ENCODE results near the gene RPGRIP1L.
"Not testable (repeated sequence)": the region's sequence is repeated elsewhere in the genome, so short reads cannot be mapped to it uniquely, and the experiment has no call there.

The RPGRIP1L gene

GRCh38 chr16:53711390-53711789 is 7.7 kb upstream of the RPGRIP1L start:
- DNase-seq = no peak

- no peak for DNase-seq
These were observed 4.8 kb upstream of the RPGRIP1L start for GRCh38 chr16:53708490-53708889.

DNA sequence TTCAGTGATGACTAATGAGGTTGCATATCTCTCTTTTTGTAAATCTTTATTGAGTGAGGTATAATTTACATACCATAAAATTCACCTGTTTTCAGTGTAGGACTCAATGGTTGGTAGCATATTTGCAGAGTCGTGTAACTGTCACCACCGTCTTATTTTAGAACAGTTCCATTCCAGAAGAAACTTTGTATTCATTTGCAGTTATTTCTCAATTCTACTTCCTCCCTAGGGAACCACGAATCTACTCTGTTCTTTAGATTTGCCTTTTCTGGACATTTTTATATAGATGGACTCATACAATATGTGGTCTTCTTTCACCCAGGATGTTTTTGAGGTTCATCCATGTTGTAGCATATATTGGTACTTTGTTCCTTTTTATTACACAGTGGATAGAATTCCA is 4.0 kb upstream of the RPGRIP1L start:
- DNase-seq = no peak

DNA sequence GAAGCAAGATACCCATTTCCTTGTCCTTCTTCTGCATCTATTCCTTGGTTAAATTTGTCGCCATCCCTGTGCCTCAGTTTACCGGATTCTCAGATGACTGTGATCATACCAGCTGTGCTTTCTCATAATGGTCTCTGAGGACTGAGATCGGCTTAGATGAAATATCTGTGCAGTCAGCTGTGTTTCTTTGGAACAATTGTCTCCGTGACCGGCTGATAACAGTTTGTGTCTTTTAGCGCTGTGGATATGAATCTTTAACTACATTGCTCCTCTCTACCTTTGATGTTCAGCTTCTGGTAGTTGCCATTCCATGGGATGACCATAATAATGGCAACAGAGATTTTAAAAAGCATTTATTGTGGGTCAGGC is 770 bp upstream of the RPGRIP1L start:
- DNase-seq = no peak

DNA sequence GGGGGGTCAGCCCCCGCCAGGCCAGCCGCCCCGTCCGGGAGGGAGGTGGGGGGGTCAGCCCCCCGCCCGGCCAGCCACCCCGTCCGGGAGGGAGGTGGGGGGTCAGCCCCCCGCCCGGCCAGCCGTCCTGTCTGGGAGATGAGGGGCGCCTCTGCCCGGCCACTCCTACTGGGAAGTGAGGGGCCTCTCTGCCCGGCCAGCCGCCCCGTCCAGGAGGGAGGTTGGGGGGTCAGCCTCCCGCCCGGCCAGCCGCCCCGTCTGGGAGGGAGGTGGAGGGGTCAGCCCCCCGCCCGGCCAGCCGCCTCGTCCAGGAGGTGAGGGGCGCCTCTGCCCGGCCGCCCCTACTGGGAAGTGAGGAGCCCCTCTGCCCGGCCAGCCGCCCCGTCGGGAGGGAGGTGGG is 5.4 kb downstream of the RPGRIP1L start:
- not testable (repeated sequence) for DNase-seq

- DNase-seq = no peak
These were observed 8.6 kb downstream of the RPGRIP1L start for GRCh38 chr16:53695070-53695469.

GRCh38 chr16:53693320-53693719 is 10.3 kb downstream of the RPGRIP1L start:
- no peak for DNase-seq

DNA sequence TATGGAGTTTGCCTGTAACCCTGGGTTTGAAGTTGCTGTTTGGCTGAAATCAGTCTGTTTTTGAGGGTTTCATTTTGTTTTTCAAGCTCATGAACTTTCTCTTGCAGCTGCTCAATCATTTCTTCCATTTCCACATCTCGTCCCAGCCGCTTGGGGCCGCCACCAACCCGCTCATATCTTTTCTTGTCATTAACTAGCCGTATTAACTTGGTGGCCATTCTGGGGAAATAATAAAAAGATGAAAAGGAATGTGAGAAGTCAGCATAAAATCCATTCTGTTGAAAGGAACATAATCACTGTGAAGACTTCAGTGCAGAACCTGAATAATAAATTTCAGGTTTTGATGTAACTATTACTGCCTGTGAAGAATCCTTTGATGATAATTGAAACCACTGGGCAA is 11.5 kb downstream of the RPGRIP1L start:
- DNase-seq = no peak

DNA sequence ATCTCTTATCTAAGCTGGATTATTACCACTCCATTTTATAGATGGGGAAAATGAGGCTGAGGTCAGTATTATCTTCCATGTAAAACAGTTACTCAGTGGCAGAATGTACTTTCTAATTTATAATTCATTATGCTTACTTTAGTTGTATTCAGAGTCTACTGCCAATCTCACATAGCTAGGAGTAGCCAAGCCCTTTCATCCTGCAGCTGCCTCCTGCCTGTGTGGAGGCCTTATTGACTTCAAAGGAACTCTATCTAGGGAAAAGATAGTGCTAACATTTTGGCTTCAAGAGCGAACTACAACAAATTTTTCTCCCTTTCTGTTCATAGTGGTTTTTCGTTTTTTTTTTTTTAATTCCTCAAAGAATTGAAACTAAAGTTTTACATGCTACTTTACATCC is 12.9 kb downstream of the RPGRIP1L start:
- DNase-seq = no peak

DNA sequence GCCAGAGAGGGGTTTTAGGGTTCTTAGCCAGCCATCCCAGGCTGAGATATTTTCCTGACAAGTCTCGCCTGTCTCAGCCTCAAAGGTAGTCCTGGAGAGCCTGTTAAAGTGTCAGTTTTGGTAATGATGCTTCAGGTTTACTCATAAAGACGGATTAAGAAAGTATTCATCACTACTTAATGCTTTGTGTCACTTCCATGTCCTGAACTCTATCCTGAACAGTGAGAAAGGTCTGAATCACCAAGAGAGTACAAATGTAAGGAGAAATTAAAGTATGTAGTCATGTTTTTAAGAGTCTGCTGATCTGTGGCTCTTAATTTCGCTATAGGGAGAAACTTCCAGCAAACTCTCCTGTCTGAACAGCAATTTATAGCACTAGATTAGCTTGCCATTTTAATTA is 14.0 kb downstream of the RPGRIP1L start:
- DNase-seq = no peak

- DNase-seq = no peak
These were observed 16.9 kb downstream of the RPGRIP1L start for GRCh38 chr16:53686710-53687109.

DNA sequence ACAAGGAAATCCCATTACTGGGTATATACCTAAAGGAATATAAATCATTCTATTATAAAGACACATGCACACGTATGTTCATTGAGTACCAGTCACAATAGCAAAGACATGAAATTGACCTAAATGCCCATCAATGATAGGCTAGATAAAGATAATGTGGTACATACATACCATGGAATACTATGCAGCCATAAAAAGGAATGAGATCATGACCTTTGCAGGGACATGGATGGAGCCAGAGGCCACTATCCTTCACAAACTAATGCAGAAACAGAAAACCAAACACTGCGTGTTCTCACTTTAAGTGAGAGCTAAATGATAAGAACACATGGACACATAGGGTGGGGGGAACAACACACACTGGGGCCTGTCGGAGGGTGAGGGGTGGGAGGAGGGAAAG is 18.3 kb downstream of the RPGRIP1L start:
- DNase-seq = not testable (repeated sequence)

GRCh38 chr16:53681354-53681753 is 22.3 kb downstream of the RPGRIP1L start:
- no peak for DNase-seq

- DNase-seq = no peak
These were observed 22.9 kb downstream of the RPGRIP1L start for GRCh38 chr16:53680756-53681155.

DNA sequence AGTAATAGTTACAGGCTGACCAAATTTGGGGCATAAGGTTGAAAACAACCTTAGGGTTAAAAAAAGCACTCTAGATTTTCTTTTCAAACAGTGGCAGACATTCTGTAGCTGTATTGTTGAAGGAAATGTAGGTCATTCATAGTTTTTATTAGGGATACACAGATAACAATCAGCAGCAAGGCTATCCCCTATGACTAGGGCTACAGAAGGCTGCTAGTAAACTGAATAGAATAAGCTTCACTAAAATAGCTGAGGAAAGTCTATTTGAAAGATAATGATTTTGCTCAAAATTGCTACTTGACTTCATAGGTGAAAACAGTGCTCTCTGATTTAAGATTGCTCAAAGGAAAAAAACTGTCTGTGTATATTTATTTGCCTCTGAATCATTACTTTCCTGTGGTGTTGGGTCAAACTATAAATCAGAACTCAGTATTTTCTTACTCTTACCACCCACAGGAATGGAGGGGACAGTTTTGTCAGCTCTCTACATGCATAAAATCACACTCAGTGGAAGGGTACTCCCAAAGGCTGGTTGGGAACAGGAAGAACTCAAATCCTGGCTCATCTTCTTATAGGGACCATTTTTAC is 24.8 kb downstream of the RPGRIP1L start:
- no peak for DNase-seq

DNA sequence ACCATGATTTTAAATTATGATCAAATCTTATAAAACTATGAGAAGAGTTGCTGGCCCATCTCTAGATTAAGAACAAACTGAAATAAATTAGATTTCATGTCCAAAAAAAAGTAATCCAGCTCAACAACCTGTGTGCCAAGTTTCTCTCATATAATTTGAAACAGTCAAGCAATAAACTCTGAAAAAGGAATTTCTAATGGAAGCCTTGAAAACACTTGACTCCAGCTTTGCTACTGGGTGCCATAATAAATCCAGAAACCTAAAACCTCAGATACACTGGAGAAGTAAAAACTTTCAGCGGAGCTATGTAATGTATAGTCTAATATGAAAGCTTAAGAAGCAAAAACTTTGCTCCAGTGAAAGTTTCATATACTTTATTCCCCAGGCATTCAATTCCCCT is 25.5 kb downstream of the RPGRIP1L start:
- no peak for DNase-seq

- no peak for DNase-seq
These were observed 30.5 kb downstream of the RPGRIP1L start for GRCh38 chr16:53673189-53673588.

GRCh38 chr16:53672461-53672860 is 31.2 kb downstream of the RPGRIP1L start:
- DNase-seq = no peak

DNA sequence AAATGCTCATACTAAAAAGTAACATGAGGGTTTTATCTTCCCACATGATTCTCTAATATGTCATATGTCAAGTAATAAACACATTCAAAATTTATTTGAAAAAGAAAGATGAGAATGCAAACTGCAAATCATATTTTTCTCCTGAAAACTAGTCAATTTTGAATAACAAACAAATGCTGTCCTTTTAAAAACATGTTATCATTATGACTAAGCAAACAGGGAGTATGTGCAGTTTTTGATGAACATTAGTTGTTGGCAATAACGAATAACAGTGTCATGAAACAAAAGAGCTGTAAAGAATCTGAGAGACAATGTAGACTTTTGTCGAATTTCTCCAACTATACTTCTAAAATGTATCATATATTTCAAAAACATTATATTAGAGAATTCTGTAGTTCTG is 34.8 kb downstream of the RPGRIP1L start:
- DNase-seq = no peak

DNA sequence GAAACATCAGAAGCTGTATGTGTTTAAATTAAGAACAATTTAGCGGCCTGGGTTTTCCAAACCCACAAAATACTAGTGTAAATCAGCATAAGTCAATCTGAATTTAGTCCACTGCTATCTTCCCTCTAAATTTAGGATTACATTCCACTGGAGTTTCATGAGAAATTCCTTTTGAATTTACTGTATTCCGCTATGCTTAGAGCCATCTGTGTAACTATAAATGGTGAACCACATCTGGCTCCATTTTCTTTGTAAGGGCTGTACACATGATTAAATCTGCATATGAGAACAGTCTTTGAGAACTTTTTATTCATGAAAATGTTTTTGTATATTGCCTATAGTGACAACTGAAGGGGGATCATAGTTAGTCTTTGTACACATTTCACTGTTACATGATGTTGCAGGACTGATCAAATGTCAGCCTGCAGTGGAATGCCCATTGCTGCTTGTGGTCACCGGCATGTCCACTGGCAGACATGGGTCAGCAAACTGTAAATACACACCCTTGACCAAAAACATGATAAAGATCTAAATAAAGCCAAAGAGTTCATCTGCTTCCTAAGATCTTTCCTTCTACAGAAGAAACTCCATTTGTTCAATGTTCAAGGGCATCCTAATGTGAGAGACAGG is 36.8 kb downstream of the RPGRIP1L start:
- no peak for DNase-seq

DNA sequence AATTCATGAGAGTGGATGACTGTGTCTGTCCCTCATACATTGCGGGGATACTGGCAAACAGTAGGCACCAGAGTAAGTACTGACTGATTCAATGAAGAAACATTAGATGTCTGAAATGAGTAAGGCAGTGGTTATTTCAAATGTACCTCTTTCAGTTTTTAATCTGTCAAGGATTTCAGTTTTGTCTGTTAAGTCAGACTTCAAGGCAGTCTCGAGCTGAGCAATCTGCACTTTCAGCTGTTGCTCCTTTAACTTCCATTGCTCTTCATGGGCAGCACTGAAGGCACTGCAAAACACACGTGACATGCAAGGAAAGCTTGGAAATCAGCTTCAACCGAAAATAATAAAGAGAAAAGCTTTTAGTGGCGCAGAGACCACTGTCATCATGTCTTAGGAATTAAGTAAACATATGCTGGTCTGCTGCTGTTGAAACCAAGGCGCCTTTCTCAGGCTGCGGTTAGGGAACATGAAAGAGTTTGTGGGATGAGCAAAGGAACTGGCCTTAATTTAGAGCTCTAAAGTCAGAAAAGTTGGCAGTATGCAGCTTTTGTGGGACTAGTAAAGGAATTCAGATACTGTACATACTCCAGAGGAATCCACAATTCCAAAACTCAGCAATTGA is 38.8 kb downstream of the RPGRIP1L start:
- peak; percentile 41 for DNase-seq

- no peak for DNase-seq
These were observed 41.6 kb downstream of the RPGRIP1L start for GRCh38 chr16:53662072-53662471.

DNA sequence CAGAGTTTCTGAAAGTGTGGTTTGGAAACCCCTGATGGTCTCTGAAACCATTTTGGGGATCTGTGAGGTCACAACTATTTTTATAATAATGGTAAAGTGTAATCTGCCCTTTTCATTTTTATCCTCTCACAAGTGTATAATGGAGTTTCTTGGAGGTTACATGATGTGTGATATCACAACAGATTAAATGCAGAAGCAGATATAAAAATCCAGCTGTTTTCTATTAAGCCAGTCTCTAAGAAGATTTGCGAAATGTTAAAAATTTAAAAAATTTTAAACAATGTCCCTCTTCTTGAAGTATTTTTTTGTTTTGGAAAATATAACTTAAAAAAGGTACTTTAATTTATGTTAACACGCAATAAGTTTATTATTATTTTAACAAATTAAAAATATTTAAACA is 48.7 kb downstream of the RPGRIP1L start:
- no peak for DNase-seq

DNA sequence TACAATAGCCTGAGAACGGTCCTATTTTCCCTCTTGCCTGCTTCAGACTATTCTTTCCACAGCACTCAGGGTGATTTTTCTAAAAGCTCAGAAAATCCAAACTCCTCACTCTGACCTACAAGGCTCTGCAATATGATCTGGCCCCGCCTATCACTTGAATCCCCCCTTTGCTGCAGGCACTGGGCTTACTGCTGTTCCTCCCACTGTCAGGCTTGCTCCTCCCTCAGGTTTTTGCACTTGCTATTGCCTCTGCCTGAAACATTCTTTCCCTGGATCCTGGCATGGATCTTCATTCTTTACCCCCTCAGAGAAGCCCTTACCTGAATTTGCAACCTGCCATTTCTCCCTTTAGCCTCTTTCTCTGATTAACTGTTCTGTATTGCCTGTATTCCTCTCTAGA is 52.3 kb downstream of the RPGRIP1L start:
- DNase-seq = no peak

- DNase-seq = no peak
These were observed 57.2 kb downstream of the RPGRIP1L start for GRCh38 chr16:53646506-53646905.

Data from stimulated activated CD4-positive, alpha-beta T cell treated with anti-CD3 and anti-CD28 coated beads, Interleukin-1b, Interleukin-23, amount 100 ng/mL, for 48 hours (primary cell).